KOPT-K1 (cell line): ENCODE measurements around the gene CHD9.
"Not testable (repeated sequence)": the region's sequence is repeated elsewhere in the genome, so short reads cannot be mapped to it uniquely, and the experiment has no call there.

Experiments used
- H3K27ac ChIP-seq: fragments of 200-600 bp; sonication (generic); 2 replicates; pipeline ENCODE4 v1.5.1; 2016; ENCODE audit warnings: antibody characterized with exemption, mild to moderate bottlenecking, low read depth, low read length; ENCODE audit not compliant: poor library complexity, severe bottlenecking
- H3K36me3 ChIP-seq: fragments of 200-600 bp; sonication (generic); 2 replicates; pipeline ENCODE4 v1.5.1; 2017; ENCODE audit warnings: antibody characterized with exemption, mild to moderate bottlenecking, low read length, moderate library complexity; ENCODE audit not compliant: insufficient read depth
- H3K9me3 ChIP-seq: fragments of 200-600 bp; sonication (generic); 2 replicates; pipeline ENCODE4 v1.5.1; 2017; ENCODE audit warnings: antibody characterized with exemption, low read length, mild to moderate bottlenecking; ENCODE audit not compliant: insufficient read depth, poor library complexity, severe bottlenecking

Gene CHD9

GRCh38 chr16:53234836-53235235, 180.0 kb downstream of the CHD9 start:
- peaks cover 97% of the 10 kb centered on the region for H3K36me3 ChIP-seq
- H3K9me3 ChIP-seq: no peaks in the 10 kb centered on the region
- no peak overlapping the region for H3K27ac ChIP-seq

DNA sequence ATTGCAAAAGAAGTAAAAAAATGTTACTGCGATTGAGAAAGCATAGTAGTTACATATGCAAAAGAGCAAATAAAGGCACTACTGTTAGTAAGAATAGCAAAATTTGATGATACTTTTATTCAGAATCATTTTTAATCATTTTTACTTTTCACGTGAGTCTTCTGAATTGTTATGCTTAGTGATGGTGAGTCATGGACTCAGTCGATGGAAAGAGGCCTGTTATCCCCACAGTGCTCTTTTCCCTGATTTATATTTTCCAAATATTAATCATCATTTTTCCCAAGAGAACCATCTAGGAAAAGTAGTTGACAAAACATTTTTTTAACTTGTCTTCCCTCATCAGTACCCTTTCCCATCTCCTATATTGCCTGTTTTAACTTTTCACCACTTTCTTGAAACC, 181.1 kb downstream of the CHD9 start:
- peaks cover 94% of the 10 kb centered on the region for H3K36me3 ChIP-seq
- H3K9me3 ChIP-seq: no peaks in the 10 kb centered on the region
- no peak overlapping the region for H3K27ac ChIP-seq

DNA sequence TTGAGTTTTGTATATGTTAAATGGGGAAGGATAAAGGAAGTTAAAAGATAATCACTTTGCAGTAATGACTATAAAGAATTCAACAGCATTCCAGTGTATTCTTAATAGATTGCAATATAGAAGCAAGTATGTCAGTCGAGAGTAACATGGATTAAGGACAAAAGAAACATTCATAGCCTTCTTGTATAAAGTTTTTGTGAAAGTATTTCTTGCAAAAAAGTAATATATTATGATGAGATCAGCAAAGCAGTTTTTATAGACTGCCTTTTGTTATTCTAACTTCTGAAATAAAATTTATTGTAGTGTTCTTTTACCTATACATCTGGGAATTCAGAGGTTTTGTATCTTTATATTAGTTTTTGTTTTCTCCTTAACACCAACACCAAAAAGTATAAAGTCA, 194.5 kb downstream of the CHD9 start:
- Histone ChIP-seq H3K36me3 (peaks cover 94% of the 10 kb centered on the region), H3K27ac (no peak overlapping the region), H3K9me3 (peaks cover 4% of the 10 kb centered on the region)

- Histone ChIP-seq H3K27ac (no peak overlapping the region), H3K36me3 (peaks cover 91% of the 10 kb centered on the region), H3K9me3 (no peaks in the 10 kb centered on the region)
These were observed 202.2 kb downstream of the CHD9 start for GRCh38 chr16:53257001-53257400.

DNA sequence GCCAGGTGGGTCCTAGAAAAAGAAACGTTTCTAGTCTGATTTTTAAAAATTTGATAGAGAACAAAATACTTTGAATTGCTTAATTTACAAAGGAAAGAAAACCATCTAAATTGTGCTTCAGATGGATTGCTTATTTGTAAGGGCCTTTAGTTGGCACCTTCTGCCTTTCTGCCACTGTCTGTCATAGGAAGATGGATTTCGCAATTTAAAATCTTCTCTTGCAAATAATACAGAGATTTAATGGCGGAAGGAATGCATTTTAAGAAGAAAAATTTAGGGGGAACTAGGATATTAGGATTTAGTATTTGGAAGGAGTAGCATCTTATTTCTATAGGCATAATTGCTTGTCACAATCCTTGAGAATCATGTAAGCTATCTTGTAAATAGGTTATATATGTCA, 204.0 kb downstream of the CHD9 start:
- peaks cover 90% of the 10 kb centered on the region for H3K36me3 ChIP-seq
- no peaks in the 10 kb centered on the region for H3K9me3 ChIP-seq
- H3K27ac ChIP-seq: no peak overlapping the region

- no peak overlapping the region for H3K27ac ChIP-seq
- H3K9me3 ChIP-seq: no peaks in the 10 kb centered on the region
- peaks cover 92% of the 10 kb centered on the region for H3K36me3 ChIP-seq
These were observed 206.5 kb downstream of the CHD9 start for GRCh38 chr16:53261276-53261675.

- Histone ChIP-seq H3K9me3 (no peaks in the 10 kb centered on the region), H3K36me3 (peaks cover 89% of the 10 kb centered on the region), H3K27ac (no peak overlapping the region)
These were observed 207.9 kb downstream of the CHD9 start for GRCh38 chr16:53262645-53263044.

DNA sequence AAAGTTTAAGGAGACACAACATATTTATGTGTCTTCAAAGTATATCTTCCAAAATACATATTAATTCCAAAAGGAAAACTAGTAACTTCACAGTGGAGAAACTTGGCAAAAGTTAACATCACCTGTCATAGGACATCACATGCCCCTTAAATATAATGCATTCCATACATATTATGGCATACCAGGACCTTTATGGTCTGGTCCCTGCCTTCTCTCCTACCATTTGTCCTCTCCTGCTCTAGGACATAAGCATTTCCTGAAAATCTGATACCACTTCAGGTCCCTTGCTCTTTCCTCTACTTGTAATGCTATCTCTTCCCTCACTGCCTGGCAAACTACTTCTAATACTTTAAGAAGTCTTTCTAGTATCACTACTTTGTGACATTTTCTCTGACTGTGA, 211.4 kb downstream of the CHD9 start:
- peaks cover 91% of the 10 kb centered on the region for H3K36me3 ChIP-seq
- H3K27ac ChIP-seq: no peak overlapping the region

GRCh38 chr16:53278498-53278897, 223.7 kb downstream of the CHD9 start:
- not testable (repeated sequence) for H3K27ac ChIP-seq
- H3K36me3 ChIP-seq: peaks cover 85% of the 10 kb centered on the region

More for the DNA sequence above, 211.4 kb downstream of the CHD9 start:
- no peaks in the 10 kb centered on the region for H3K9me3 ChIP-seq

GRCh38 chr16:53281280-53281679, 226.5 kb downstream of the CHD9 start:
- Histone ChIP-seq H3K27ac (no peak overlapping the region), H3K36me3 (peaks cover 76% of the 10 kb centered on the region), H3K9me3 (peaks cover under 1% of the 10 kb centered on the region)

More at GRCh38 chr16:53278498-53278897, 223.7 kb downstream of the CHD9 start:
- not testable (repeated sequence) for H3K9me3 ChIP-seq

DNA sequence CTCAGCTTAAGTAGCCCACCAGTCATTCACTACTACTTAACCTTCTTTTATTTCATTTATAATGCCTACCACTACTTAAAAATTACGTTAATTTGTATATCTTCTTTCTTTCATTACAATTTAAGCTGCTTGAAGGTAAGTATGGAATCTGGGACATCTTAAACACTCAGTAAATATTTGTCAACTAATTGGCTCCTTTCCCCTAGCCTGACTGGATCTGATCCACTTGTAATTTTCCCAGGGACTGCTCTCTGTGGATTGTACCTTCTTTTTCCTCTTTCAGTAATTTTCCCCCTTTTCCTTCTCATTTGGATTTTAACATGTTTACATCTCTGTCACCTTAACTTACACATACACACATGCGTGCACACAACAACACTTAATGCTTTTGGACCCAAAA, 227.1 kb downstream of the CHD9 start:
- H3K9me3 ChIP-seq: no peaks in the 10 kb centered on the region
- H3K27ac ChIP-seq: no peak overlapping the region
- peaks cover 76% of the 10 kb centered on the region for H3K36me3 ChIP-seq

DNA sequence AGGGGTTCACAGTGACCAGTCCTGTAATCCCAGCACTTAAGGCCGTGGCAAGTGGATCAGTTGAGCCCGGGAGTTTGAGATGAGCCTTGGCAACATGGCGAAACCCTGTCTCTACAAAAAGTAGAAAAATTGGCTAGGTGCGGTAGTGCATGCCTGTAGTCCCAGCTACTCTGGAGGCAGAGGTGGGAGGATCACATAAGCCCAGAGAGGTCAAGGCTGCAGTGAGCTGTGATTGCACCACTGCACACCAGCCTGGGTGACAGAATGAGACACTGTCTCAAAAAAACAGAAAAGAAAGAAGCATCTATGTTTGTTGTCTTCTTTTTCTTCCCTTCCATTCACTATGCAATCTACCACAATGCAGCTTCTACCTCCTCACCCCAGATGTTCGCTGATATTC, 227.5 kb downstream of the CHD9 start:
- Histone ChIP-seq H3K27ac (no peak overlapping the region), H3K9me3 (no peaks in the 10 kb centered on the region), H3K36me3 (peaks cover 76% of the 10 kb centered on the region)

DNA sequence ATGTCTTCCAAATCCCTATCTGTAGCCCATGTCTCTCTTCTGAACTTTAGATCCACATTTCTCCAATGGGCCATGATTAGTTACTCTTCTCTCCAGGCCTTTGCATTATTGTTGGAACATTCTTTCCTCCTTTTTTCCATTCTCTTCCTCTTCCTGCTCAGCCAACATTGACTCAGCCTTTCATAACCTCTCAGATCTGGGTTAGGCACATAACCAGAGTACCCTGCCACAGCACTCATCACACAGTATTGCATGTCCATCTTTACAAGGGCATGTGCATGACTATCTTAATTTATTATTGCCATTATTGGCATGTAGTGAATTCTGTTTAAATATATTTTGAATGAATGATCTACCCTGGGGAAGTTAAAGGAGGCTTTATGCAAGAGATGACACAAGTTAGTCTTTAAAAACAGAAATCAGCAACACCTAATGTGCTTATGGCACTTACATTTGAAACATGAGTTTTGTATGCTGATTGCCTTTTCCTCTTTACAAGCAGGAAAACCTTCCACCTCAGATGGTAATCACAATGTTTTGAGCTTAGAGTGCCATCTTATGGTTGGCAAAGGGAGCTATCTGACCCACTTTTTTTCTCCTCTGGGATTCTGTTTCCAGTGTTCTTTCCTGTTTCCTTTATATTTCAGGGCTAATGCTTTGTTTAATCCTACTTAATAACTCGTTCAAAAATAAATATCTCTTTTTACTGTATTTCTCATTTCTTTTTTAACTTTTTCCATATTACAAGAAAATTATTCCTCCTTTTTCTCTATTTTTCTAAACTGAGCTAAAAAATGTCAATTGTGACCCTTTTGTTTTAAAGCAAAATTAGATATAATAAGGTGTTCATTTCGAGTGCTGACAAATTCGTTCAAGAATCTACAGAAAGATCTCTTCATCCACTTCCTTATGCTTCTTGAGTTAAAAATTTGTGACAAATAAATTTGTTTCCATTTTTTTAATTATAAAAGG, 228.5 kb downstream of the CHD9 start:
- Histone ChIP-seq H3K9me3 (no peaks in the 10 kb centered on the region), H3K27ac (no peak overlapping the region), H3K36me3 (peaks cover 76% of the 10 kb centered on the region)

DNA sequence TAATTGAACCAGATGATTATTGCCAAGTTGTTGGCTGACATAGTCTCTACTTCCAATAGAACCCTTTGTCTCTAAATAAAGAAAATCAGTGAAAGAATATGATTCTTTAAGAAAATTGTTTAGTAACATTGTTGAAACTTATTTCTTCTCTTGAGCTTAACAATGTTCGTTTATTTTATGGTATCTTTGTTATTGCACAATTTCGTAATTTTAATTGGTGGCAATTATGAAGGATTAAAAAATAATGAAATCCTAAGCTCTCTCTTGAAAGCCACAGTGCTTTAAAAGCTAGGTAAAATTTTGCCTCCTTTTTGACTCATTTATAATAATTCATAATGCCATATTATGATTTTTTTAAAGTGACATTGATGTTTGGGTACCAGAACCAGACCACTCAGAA, 230.4 kb downstream of the CHD9 start:
- no peaks in the 10 kb centered on the region for H3K9me3 ChIP-seq
- peaks cover 87% of the 10 kb centered on the region for H3K36me3 ChIP-seq
- H3K27ac ChIP-seq: no peak overlapping the region

DNA sequence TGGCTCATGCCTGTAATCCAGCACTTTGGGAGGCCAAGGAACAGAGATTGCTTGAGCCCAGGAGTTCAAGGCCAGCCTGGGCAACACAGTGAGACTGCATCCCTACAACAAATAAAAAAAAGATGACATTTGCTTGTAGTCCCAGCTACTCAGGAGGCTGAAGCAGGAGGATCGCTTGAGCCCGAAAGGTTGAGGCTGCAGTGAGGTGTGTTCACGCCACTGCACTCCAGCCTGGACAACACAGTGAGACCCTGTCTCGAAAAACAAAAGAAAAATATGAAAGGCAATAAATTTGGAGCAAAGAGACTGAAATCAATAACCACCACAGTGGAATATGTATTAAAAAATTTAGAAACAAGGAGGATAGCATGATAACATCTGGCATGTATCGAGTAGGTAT, 235.7 kb downstream of the CHD9 start:
- no peak overlapping the region for H3K27ac ChIP-seq
- peaks cover 98% of the 10 kb centered on the region for H3K36me3 ChIP-seq

More for the DNA sequence above, 235.7 kb downstream of the CHD9 start:
- H3K9me3 ChIP-seq: no peaks in the 10 kb centered on the region
